GM12892 (cell line): ENCODE results near the gene COL5A1.
"Not testable (repeated sequence)": the region's sequence is repeated elsewhere in the genome, so short reads cannot be mapped to it uniquely, and the experiment has no call there.

Source experiments
- DNase-seq: peaks from one replicate; pipeline ENCODE4 v3.0.0; 2011; ENCODE audit not compliant: insufficient read length
- FAIRE-seq: peaks from 2 replicates; lab custom pipeline; 2011; peaks lifted over from hg19 to GRCh38; lab: Jason Lieb, UNC
- POLR2A ChIP-seq: IDR thresholded peaks from 2 replicates; pipeline ENCODE4 v1.6.1; 2011; ENCODE audit warnings: low read depth, low read length, control low read depth
- POLR2AphosphoS5 ChIP-seq: IDR thresholded peaks from 2 replicates; pipeline ENCODE4 v1.6.1; 2011; ENCODE audit warnings: low read depth, low read length, control low read depth
- TAF1 ChIP-seq: IDR thresholded peaks from 2 replicates; pipeline ENCODE4 v1.6.1; 2011; ENCODE audit warnings: low read depth, mild to moderate bottlenecking, control low read depth, low read length, borderline replicate concordance

The COL5A1 gene

DNA sequence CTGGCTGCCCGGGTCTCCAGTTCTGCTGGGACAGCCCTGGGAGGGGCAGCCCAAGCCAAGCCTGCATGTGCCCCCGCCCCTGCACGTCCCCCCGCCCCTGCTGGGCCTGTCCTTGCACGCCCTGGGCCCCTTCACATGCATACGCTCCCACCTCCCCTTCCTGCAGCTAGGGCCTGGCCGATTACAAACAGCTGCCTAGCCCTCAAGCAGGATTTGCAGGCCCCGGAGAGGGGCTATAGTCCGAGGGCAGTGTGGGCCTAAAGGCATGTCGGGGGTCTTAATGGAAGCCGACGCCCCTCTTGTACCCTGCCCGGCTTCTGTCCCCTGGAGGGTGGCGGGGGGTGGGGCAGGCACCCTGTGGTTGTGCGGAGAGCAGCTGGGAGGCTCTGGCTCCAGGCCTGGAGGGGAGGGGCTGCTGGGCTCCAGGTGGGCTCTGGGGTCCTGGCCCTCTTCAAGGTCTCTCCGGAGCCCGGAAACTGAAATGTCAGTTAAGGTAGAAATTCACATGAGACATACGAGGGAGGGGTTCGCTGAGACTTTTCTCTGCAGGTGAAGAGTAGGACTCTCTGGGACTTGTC lies 16.9 kb downstream of the COL5A1 start:
- TF ChIP-seq TAF1 (no peak), POLR2A (no peak), POLR2AphosphoS5 (no peak)
- no peak for DNase-seq
- no peak for FAIRE-seq

- no peak for DNase-seq
- no peak for TF ChIP-seq POLR2AphosphoS5
- TF ChIP-seq TAF1 = no peak
- TF ChIP-seq POLR2A = no peak
- FAIRE-seq = no peak
Measured at GRCh38 chr9:134659688-134660131, 18.1 kb downstream of the COL5A1 start.

DNA sequence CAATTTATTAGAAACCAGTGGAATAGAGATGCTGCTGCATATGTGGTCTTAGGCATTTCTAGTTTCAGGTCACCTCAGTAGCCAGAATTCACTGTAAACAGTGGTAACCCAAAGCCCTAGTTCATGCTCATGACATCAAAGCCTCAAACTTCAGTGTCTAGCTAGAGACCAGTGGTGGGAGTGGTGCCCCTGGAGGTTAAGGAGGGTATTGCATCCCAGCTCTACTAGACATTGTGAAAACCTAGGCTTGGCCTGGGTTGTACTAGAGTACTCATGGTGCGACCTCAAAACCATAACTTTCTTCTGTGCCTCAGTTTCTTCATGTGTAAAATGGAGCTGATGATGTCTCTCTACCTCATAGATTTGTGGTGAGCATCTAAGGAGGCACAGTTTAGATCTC lies 18.8 kb downstream of the COL5A1 start:
- no peak for FAIRE-seq
- no peak for DNase-seq
- TF ChIP-seq POLR2A (no peak), POLR2AphosphoS5 (no peak), TAF1 (no peak)

DNA sequence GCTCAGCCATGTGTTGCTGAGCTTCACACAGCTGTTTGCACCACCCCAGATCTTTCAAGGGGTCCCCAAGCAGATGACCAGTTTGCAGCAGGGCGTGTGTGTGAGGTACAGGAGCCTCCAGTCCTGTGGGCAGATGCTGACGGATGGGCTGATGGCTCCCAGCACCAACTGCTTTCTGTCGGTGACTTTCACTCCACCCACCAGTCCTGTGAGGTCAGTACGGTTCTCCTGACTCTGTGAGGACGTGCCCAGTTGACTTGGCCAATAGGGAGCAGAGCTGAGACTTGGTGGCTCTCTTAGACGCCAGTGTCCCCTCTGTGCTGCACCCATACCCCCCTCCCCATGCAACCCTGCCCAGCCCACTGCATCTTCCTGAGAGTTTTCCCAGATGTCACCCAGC lies 19.7 kb downstream of the COL5A1 start:
- DNase-seq (no peak), FAIRE-seq (no peak)
- no peak for TF ChIP-seq POLR2AphosphoS5
- TF ChIP-seq POLR2A = no peak
- TF ChIP-seq TAF1 = no peak

- TF ChIP-seq POLR2A (no peak), TAF1 (no peak), POLR2AphosphoS5 (no peak)
- DNase-seq (no peak), FAIRE-seq (no peak)
Measured at GRCh38 chr9:134661791-134662142, 20.2 kb downstream of the COL5A1 start.

- FAIRE-seq = no peak
- no peak for DNase-seq
- TF ChIP-seq POLR2AphosphoS5 (no peak), POLR2A (no peak), TAF1 (no peak)
Measured at GRCh38 chr9:134662143-134662876, 20.7 kb downstream of the COL5A1 start.

- no peak for FAIRE-seq
- TF ChIP-seq POLR2AphosphoS5 = no peak
- TF ChIP-seq POLR2A = no peak
- TF ChIP-seq TAF1 = no peak
- DNase-seq = no peak
Measured at GRCh38 chr9:134663084-134663483, 21.5 kb downstream of the COL5A1 start.

DNA sequence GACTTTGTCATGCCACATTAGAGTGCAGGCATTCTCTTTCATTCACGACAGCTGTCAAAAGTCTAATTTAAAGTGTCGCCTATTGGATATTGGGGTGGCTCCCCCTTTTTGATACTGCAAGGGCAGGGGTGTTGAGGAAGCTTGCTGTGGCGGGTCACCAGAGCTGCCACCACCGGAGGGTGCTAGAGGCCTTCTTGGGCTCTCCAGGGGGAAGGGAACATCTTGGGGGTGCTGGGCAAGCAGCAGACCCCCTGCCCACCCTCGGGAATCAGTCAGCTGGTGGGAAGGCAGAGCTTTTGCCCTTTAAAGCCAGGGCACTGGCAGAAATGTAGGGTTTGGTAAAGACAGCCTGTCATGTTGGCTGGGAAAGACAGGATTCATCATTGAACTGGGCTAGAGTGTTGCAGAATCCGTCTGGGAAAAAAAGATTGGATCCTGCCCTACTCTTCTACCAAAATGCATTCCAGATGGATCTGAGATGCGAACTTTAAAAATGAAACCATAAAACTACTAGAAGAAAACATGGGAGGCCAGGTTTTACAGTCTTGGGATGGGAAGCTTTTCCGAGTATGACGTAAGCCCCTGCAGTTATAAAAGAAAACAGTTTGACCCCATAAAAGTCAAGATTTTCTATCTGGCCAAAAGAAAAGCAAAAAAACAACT lies 22.3 kb downstream of the COL5A1 start:
- FAIRE-seq (no peak), DNase-seq (no peak)
- TF ChIP-seq TAF1 (no peak), POLR2AphosphoS5 (no peak), POLR2A (no peak)

- FAIRE-seq (no peak), DNase-seq (no peak)
- TF ChIP-seq POLR2A = no peak
- TF ChIP-seq POLR2AphosphoS5 = no peak
- no peak for TF ChIP-seq TAF1
Measured at GRCh38 chr9:134664446-134664845, 22.8 kb downstream of the COL5A1 start.

DNA sequence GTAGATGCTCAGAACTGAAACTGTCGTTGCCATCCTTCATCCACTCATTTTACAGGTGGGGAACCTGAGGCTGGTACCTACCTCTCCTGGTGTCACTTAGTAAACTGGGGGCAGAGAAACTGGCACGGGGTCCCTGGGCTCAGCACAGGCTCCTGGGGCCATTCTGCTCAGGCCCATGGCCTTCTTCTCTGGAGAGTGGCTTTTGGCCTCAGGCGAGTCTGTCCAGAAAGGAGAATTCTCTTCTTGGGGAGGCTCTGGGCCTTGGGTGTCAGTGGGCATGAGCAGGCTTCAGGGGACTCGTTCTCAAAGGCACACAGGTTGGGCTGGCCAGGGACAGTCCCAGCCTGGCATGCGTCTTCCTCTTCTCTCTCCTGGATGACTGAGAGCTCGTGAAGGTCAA lies 24.6 kb downstream of the COL5A1 start:
- DNase-seq (no peak), FAIRE-seq (no peak)
- TF ChIP-seq TAF1 (no peak), POLR2A (no peak)

GRCh38 chr9:134666831-134667230 lies 25.2 kb downstream of the COL5A1 start:
- no peak for FAIRE-seq
- DNase-seq = no peak
- TF ChIP-seq TAF1 (no peak), POLR2AphosphoS5 (no peak), POLR2A (no peak)

- not testable (repeated sequence) for FAIRE-seq, DNase-seq
Measured at GRCh38 chr9:134668977-134669376, 27.4 kb downstream of the COL5A1 start.
